ENCODE data around the gene CENPX. TPM values are rescaled to one million over a fixed set of nuclear protein-coding genes. Genes with fewer than 3 reads are reported as not detected.

The CENPX gene
- total RNA-seq, 1 donor from 2014 or later = 38.6 TPM

GRCh38 chr17:82055023-82055964 is 32.6 kb upstream of the CENPX start:
- no peak for DNase-seq (ENCODE audit: low read depth in 2 of 2)

GRCh38 chr17:82054351-82055022 is 31.8 kb upstream of the CENPX start:
- DNase-seq (ENCODE audit: low read depth in 2 of 2) = no peak

GRCh38 chr17:82053556-82054263 is 31.0 kb upstream of the CENPX start:
- no peak for DNase-seq (ENCODE audit: low read depth in 2 of 2)

- no peak for DNase-seq (ENCODE audit: low read depth in 2 of 2)
Observed at GRCh38 chr17:82053130-82053529, 30.5 kb upstream of the CENPX start.

- DNase-seq (ENCODE audit: low read depth in 2 of 2) = no peak
Observed at GRCh38 chr17:82052638-82053059, 30.0 kb upstream of the CENPX start.

GRCh38 chr17:82051776-82052637 is 29.3 kb upstream of the CENPX start, which contains the start of the genes GPS1 and RFNG:
Gene GPS1 (plus strand): TSS chr17:82051898. CDS start chr17:82051932, 34 bp downstream.
Gene RFNG (minus strand): TSS chr17:82051811. CDS start chr17:82051766, 45 bp downstream.
- peak in 1 of 2 donors; percentile 58 for DNase-seq (ENCODE audit: low read depth in 2 of 2)

- no peak for DNase-seq (ENCODE audit: low read depth in 2 of 2)
Observed at GRCh38 chr17:82050761-82051641, 28.3 kb upstream of the CENPX start.

GRCh38 chr17:82050152-82050760 is 27.6 kb upstream of the CENPX start:
- no peak for DNase-seq (ENCODE audit: low read depth in 2 of 2)

- DNase-seq (ENCODE audit: low read depth in 2 of 2) = no peak
Observed at GRCh38 chr17:82049521-82049971, 26.9 kb upstream of the CENPX start.

GRCh38 chr17:82049106-82049505 is 26.4 kb upstream of the CENPX start:
- no peak for DNase-seq (ENCODE audit: low read depth in 2 of 2)

GRCh38 chr17:82048571-82048971 is 25.9 kb upstream of the CENPX start:
- DNase-seq (ENCODE audit: low read depth in 2 of 2) = no peak

GRCh38 chr17:82047914-82048570 is 25.4 kb upstream of the CENPX start:
- no peak for DNase-seq (ENCODE audit: low read depth in 2 of 2)

- DNase-seq (ENCODE audit: low read depth in 2 of 2) = no peak
Observed at GRCh38 chr17:82047379-82047778, 24.7 kb upstream of the CENPX start.

GRCh38 chr17:82046903-82047302 is 24.2 kb upstream of the CENPX start:
- DNase-seq (ENCODE audit: low read depth in 2 of 2) = no peak

- DNase-seq (ENCODE audit: low read depth in 2 of 2) = no peak
Observed at GRCh38 chr17:82045936-82046484, 23.3 kb upstream of the CENPX start.

GRCh38 chr17:82043507-82043906 is 20.8 kb upstream of the CENPX start:
- DNase-seq (ENCODE audit: low read depth in 2 of 2) = no peak

GRCh38 chr17:82042649-82043048 is 20.0 kb upstream of the CENPX start:
- no peak for DNase-seq (ENCODE audit: low read depth in 2 of 2)

- DNase-seq (ENCODE audit: low read depth in 2 of 2) = no peak
Observed at GRCh38 chr17:82041144-82041814, 18.6 kb upstream of the CENPX start.
